ENCODE measurements around the gene XRRA1. TPM values are rescaled to one million over a fixed set of nuclear protein-coding genes. Genes with fewer than 3 reads are reported as not detected.
A peak's percentile ranks its signal among the peaks of the same experiment; 100 is the strongest.
"Not testable (repeated sequence)": the region's sequence is repeated elsewhere in the genome, so short reads cannot be mapped to it uniquely, and the experiment has no call there.

XRRA1 gene, protein sequence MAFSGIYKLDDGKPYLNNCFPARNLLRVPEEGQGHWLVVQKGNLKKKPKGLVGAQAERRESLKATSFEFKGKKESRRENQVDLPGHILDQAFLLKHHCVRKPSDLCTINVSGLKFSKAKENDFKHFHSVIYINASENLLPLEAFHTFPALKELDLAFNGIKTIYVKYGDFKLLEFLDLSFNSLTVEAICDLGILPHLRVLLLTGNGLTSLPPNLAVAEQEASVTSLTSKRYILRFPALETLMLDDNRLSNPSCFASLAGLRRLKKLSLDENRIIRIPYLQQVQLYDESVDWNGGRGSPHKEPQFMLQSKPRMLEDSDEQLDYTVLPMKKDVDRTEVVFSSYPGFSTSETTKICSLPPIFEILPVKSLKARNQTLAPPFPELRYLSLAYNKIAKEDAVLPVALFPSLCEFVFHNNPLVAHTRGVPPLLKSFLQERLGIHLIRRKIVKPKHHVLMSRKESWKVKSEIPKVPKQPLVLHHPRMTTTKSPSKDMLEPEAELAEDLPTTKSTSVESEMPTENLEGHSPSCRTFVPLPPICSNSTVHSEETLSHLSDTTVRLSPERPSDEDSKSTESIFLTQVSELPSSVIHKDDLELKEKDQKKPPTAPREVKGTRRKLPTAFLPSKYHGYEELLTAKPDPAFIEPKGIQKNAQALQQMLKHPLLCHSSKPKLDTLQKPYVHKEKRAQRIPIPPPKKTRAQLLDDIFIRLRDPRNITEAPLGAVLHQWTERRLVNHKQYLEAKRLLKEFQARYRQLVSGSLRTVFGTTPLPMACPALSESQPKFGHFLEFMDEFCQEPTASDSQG
- 7.8 and 9.7 TPM in 2 replicates for total RNA-seq

DNA sequence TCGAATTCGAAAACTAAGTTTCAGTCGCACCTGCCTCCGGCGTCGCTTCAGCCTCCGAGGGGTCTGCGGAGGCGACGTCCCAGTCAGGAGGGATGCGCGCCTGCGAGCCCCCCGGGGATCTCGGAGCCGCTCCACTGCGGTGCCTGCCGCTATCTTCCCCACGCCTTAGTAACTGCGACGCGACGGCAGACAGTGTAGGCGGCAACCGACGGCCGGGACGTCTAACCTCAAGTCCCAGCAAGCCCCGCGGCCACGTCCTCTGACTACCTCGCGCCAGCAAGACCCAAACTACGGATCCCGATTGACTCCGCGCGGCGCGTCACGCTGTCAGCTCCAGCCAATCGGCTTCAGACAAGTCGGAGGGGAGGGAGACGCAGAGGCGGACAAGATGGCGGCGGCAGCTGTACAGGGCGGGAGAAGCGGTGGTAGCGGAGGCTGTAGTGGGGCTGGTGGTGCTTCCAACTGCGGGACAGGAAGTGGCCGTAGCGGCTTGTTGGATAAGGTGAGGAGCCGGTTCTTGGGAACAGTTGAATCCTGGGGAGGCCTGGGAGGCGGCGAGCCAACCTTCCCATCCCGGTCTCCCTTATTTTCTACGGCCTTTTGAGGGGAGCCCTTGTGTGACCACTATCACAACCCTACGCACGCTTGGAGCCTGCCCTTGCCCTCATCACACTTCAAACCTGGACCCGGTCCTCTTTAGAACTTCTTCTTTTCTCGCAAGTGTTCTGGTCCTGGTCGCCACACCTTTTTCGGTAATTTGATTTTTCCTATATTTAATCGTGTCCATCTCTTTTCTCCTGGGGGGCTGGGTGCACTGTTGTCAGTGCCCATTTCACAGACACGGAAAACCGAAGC is at the start of gene XRRA1, which contains the start of gene SPCS2:
XRRA1 (minus strand) TSS at position 194 of the 855 bp plus-strand sequence. CDS start 8,213 bp downstream, outside the sequence.
SPCS2 (plus strand) TSS at position 369 of the 855 bp plus-strand sequence; CDS start at position 389, 20 bp downstream.
- TF ChIP-seq, protein P1, sequence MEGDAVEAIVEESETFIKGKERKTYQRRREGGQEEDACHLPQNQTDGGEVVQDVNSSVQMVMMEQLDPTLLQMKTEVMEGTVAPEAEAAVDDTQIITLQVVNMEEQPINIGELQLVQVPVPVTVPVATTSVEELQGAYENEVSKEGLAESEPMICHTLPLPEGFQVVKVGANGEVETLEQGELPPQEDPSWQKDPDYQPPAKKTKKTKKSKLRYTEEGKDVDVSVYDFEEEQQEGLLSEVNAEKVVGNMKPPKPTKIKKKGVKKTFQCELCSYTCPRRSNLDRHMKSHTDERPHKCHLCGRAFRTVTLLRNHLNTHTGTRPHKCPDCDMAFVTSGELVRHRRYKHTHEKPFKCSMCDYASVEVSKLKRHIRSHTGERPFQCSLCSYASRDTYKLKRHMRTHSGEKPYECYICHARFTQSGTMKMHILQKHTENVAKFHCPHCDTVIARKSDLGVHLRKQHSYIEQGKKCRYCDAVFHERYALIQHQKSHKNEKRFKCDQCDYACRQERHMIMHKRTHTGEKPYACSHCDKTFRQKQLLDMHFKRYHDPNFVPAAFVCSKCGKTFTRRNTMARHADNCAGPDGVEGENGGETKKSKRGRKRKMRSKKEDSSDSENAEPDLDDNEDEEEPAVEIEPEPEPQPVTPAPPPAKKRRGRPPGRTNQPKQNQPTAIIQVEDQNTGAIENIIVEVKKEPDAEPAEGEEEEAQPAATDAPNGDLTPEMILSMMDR (IDR thresholded peaks at IDR 0.05; ENCODE audit: insufficient read depth, low read depth, low read length): no peak
- H3K4me3 ChIP-seq (ENCODE audit: low read depth, low read length): peak within 1 kb of the TSS; percentile 100
- peak; percentile 99 for DNase-seq (ENCODE audit: low read depth)

DNA sequence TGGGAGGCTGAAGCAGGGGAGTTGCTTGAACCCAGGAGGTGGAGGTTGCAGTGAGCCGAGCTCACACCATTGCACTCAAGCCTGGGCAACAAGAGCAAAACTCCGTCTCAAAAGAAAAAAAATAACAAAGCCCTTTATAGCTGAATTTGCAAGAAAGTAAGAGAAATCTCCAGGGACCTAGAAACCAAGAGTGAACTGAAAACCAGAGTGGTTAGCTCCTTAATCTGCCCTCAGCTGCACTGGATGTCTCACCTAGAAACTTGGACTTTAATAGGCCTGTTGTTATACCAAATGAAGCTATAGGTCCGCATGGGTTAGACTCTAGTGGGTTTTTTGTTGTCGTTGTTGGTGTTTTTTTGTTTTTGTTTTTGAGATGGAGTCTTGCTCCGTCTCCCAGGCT is 44.0 kb upstream of the XRRA1 start:
- no peak for DNase-seq (ENCODE audit: low read depth)
- TF ChIP-seq, protein P1 (IDR thresholded peaks at IDR 0.05; ENCODE audit: insufficient read depth, low read depth, low read length): no peak
- H3K4me3 ChIP-seq (ENCODE audit: low read depth, low read length): no peak overlapping the region

DNA sequence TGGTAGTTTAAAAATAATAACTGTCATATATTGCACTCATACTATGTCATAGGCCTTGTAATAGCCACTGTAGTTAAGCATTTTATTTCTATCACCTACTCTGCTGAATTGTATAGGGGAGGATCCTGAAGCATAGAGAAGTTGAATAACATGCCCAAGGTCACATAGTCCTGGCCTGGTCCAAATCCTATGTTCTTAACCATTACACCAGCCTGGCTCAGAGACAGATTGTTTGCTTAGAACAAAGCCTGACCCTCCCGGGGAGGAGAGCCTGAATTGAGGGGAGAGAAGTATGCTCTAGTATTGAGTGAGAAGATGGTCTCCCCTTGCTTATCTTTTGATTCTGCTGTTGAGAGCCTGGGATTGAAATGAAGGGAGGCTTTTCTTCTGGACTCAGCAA is 42.0 kb upstream of the XRRA1 start:
- TF ChIP-seq, protein P1 (IDR thresholded peaks at IDR 0.05; ENCODE audit: insufficient read depth, low read depth, low read length): no peak
- DNase-seq (ENCODE audit: low read depth): no peak
- H3K4me3 ChIP-seq (ENCODE audit: low read depth, low read length): no peak overlapping the region

DNA sequence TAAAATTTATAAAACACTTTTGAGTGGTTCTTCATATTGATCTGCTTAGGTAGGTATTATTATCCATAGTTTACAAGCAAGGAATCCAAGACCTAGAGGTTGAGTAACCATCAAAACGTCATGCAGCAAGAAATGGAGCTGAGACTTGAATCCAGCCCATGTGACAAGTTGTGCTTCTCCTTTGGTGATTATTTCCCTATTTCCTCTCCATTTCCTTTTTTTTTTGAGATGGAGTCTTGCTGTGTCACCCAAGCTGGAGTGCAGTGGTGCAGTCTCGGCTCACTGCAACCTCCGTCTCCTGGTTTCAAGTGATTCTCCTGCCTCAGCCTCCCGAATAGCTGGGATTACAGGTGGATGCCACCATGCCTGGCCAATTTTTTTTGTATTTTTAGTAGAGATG is 41.3 kb upstream of the XRRA1 start:
- H3K4me3 ChIP-seq (ENCODE audit: low read depth, low read length): not testable (repeated sequence)

DNA sequence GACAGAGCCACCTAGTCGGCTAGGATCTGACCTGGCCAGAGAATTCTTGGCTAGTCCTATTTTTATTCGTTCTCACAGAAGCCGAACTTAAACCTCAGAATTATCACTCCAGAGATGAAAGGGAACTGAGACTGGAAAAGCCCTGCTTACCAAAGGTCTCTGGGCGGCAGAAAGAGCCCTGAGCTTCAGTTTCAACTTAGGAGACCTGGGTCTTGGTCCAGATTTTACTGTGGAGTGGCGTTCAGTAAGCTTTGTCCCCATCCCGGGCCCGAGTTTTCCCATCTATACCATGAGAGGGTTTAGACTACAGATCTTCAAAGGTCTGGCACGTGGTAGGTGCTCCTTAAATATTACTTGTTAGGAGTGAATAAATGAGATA is 40.4 kb upstream of the XRRA1 start:
- DNase-seq (ENCODE audit: low read depth): no peak
- TF ChIP-seq, protein P1 (IDR thresholded peaks at IDR 0.05; ENCODE audit: insufficient read depth, low read depth, low read length): no peak
- peak overlapping the region; percentile 86 for H3K4me3 ChIP-seq (ENCODE audit: low read depth, low read length)

More for the DNA sequence above, 41.3 kb upstream of the XRRA1 start:
- not testable (repeated sequence) for DNase-seq (ENCODE audit: low read depth)

DNA sequence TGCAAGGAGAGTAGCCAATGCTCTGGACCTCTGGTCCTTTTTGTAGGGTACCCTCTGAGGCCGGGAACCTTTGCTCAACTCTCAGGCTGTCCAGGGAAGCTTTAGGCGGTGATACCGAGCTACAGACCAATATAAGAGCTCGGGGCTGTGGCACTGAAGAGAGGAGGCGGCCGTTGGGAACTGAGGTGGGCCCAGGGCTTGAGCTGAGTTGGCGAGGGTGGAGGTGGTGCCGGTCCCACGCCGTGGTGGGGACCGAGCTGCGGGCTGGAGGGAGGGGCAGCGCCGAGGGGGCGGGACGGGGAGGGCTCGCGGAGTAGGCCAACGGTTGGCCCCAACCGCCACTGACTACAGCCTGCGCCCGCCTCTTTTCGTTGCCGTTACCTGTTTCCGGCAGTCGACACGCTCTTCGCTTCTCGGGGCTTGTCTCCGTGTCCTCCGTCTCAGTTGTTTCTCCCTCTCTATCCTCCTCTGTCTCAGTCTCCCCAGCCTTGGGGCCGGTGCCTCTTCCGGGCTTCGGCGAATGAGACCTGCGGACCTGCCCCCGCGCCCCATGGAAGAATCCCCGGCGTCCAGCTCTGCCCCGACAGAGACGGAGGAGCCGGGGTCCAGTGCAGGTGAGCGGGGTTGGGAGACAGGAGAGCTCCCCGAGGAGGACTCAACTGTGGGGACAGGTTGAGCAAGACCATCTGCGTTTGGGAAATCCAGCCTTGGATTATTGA is 39.8 kb upstream of the XRRA1 start, which contains the start of gene NEU3:
NEU3 (plus strand) TSS at position 393 of the 719 bp plus-strand sequence; CDS start at position 521, 128 bp downstream.
- peak within 1 kb of the TSS; percentile 86 for H3K4me3 ChIP-seq (ENCODE audit: low read depth, low read length)
- DNase-seq (ENCODE audit: low read depth): peak; percentile 65
- TF ChIP-seq, protein P1 (IDR thresholded peaks at IDR 0.05; ENCODE audit: insufficient read depth, low read depth, low read length): no peak

Measured in fibroblast of villous mesenchyme (primary cell).